HG03565 (cell line): ENCODE results near the gene NAP1L1.

Source experiments
- ATAC-seq: cut with Tn5 transposase; IDR thresholded peaks from one replicate; pipeline ENCODE4 v1.9.1; 2021; ENCODE audit warnings: mild to moderate bottlenecking, moderate library complexity; ENCODE audit not compliant: unreplicated experiment

Gene NAP1L1

DNA sequence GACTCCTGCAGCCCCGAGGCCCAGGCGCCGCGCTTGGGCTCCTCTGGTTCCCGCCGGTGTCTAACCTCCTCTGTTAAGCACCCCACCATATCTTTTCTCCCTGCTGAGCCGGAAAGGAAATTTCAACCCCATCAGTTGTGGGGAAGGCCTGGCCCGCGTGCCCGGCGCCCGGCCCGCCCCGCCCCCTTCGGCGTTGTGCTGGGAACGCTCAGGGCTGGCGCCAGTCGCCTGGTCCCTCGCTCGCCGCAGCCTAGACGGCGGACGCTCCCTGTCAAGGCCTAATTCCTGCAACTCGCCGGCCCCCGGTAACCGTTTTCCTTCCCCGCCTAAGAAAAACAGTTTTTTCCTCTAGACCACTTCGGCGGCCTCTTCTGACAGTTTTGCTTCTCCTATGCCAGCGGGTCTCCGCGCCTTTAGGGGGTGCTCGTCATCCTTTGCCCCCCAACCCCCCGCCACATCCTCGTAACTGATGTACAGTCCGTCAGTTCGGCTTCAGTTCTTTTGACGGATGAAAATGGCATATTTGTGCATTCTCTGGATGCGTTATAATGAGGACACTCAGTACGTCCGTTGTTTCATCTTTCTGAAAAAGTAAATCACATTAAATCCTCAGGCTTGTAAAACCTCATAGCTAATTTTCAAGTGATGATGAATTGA, 506 bp upstream of the NAP1L1 start:
- ATAC-seq, result peak; percentile 31

- no peak for ATAC-seq
Measured at GRCh38 chr12:76083246-76083903, 1.1 kb downstream of the NAP1L1 start.

DNA sequence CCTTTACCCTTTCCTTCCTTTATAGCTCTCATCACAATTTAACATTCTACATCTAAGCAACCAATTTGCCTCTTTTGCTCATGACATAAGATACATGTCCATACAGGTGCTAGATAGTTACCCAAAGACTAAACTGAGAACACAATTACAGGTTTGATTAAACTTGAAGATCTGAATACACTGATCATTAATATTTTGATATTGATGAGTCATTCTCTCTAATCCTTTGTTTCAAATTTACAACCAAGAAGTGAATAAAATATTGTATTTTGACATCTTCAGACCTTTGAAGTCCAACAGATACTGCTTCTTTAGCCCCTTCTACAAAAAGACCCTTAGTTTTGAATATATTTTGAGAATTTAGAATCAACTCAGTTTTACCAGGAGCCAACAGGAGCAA, 2.6 kb downstream of the NAP1L1 start:
- ATAC-seq, result no peak

DNA sequence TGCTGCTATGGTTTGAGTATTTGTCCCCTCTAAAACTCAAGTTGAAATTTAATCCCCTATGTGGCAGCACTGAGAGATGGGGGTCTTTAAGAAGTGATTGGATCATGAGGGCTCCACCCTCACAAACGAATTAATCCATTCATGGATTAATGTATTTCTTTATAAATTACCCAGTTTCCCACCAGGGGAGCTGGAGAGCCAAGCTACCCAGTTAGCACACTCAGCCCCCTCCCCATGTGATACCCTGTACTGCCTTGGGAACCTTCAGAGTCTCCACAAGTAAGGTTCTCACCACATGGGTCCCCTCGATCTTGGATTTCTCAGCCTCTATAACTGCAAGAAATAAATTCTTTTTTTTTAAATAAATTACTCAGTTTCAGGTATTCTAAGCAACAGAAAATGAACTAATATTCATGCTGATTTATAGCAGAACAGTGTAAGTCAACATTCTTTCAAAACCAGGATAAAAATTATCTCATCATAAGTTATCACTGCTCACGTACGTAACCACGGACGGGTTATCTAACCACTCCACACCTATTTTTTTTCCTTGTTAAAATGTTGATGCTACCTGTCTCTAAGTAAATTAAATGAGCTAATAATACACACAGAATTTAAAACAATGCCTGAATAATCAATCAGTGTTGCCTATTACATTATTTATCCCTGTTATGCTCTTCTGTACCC, 3.6 kb downstream of the NAP1L1 start:
- ATAC-seq, result no peak

DNA sequence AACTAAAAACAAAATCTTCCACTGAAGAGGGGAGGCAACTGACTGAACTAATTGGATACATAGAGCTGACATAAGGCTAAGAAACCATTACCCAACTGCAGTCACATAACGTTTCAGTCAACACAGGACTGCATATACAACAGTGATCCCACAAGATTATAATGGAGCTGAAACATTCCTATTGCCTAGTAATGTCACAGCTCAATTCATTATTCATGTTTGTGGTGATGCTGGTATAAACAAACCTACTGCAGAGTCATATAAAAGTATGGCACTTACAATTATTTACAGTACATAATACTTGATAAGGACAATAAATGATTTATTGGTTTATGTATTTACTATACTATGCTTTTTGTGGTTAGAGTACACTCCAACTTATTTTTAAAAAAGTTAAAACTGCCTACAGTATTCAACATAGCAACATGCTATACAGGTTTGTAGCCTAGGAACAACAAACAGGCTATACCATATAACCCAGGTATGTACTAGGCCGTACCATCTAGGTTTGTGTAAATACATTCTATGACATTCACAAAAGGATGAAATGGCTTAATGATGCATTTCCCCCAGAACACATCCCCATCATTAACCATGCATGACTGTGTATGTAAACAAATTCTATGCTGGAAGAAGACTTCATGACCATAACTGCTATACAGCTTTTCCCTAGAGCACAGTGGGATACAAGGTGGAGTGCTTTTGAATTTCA, 4.3 kb downstream of the NAP1L1 start:
- ATAC-seq, result no peak

- no peak for ATAC-seq
Measured at GRCh38 chr12:76078748-76079147, 5.7 kb downstream of the NAP1L1 start.

DNA sequence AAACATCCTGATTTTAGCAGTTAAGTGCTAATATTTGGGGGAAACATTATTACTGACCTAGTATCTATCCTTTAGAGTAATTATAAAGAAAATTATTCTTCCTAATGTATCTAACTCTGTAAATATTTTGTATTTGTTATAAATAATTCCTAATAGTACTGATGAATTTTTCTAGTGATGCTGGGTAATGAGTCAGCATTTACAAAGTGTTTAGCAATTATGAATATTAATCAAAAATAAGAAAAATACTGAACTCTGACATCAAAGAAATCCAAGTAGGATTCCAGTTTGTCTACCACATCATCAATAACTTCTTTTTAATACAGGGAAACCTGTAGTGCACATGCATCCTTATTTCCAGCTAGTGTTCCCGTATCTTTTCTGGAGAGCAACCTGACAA, 9.0 kb downstream of the NAP1L1 start:
- no peak for ATAC-seq

GRCh38 chr12:76074701-76075336, 9.7 kb downstream of the NAP1L1 start:
- ATAC-seq, result peak; percentile 49

DNA sequence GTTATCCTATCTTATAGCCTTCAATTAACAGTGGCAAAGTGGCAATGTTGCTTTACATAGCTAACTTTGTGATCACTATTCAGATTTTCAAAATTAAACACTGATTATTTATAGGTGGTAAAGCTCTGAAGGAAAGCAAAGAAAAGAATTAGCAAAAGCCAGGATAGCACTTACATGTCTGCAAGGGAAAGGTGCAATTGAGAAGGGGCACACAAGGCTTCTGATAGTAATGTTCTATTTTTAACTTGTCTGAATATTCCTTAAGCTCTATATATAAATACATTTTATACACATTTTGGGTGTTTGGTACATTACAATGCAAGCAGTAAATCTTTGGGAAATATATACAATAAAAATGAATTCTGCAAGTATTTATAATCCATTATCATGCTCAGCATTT, 10.9 kb downstream of the NAP1L1 start:
- no peak for ATAC-seq

DNA sequence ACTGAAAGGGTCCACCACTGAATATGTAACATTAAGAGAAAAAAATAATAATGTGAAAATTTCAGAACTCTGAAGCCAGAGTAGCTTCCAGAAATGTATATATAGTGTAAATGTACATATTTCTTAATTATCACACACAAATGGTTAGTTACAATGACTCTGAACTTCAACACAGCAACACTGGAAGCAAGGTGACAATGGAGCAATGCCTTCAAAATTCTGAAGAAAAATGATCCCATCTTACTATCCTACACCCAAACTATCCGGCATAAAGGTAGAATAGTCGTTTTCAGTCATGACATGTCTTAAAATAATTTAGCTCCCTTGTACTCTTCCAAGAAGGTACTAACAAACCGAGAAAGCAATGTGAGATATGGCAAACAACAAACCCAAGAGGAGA, 11.9 kb downstream of the NAP1L1 start:
- ATAC-seq, result no peak

GRCh38 chr12:76069339-76069738, 15.1 kb downstream of the NAP1L1 start:
- ATAC-seq, result no peak

DNA sequence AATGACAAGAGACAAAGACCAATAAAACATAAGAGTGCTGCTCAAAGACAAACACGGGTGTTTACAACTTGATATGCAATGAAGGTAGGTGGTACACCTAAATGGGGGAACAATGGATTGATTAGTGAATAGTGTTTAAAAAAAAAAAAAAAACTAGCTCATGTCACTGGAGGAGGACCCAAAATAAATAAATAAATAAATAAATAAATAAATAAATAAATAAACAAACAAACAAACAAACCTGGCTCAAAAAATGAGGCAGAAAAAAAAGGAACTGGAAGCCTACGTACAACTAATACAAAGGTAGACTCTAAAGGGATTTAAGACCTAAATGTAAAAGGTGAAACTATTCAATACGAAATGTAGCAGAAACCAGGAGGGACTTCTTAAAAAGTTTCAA, 18.6 kb downstream of the NAP1L1 start:
- no peak for ATAC-seq

GRCh38 chr12:76064904-76065303, 19.6 kb downstream of the NAP1L1 start:
- no peak for ATAC-seq

DNA sequence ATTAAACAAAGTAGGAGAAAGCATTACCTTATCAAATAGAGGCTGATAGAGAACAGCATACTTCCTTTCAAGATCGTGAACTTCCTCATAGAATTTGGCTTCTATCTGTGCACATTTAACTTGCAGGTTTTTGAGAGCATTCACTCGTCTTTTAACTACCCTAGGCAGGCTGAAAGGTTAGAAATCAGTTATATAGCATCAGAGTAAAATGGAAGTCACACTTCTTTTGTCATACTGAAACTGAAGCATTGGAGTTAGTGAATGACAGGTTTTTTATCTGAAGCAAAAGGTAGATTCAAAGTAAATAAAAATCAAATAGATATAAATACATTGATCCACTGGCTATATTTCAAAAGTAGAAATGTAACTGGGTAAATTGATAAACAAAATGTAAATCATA, 24.4 kb downstream of the NAP1L1 start:
- ATAC-seq, result no peak

GRCh38 chr12:76057326-76057725, 27.2 kb downstream of the NAP1L1 start:
- ATAC-seq, result no peak

- ATAC-seq, result no peak
Measured at GRCh38 chr12:76055393-76055792, 29.1 kb downstream of the NAP1L1 start.

DNA sequence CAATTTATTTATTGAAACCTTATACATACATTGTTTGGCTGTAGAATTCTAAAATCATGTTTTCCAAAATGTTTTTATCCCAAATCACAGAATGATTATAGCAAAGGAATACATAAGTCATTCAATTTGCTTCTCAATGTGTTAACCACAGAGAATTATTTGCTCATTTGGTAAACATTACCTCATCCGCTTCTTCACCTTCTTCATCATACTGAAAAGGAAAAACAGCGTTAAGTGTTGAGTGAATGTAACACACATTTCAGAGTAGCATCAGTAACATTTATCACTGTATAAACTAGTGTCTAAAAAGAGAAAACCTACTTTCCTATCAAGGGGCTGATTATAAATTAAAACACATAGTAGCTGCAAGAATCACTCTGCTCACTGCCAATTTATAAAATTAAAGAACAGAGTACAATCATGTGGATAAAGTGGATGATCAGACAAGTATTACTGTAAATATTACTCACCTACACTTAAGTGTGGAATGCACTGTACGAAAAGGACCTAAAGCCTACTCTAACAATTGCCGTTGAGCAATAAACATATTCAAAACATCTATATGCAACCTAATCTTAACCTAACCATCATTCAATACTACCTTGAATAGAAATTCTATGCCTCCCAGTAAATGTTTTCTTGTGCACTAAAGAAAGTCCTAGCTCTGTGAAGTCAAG, 34.8 kb downstream of the NAP1L1 start:
- ATAC-seq, result no peak

GRCh38 chr12:76047742-76048141, 36.7 kb downstream of the NAP1L1 start:
- ATAC-seq, result no peak

GRCh38 chr12:76047060-76047459, 37.4 kb downstream of the NAP1L1 start:
- no peak for ATAC-seq

GRCh38 chr12:76043377-76043776, 41.1 kb downstream of the NAP1L1 start:
- no peak for ATAC-seq

DNA sequence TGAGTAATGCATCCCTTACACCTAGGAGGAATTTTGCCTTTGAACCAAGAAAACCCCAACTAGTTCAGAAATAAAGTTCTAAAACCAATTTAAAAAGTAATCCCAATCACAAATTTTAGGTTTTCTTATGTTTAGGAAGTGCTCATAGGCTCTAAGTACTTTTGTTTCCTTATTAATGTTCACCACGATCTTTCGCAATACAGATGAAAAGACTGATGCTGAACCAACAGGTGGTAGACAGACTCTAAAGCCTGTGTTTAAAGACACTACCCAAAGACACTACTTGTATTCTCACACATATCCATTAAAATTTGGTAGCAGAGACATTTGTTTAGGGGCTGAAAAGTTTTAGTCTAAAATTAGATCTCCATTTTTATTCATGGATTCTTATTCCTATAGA, 42.3 kb downstream of the NAP1L1 start:
- no peak for ATAC-seq
